AG04449 (cell line): Measurements from ENCODE around the gene NCOA3.

Experiments used
- CTCF ChIA-PET: fragments of 350-600 bp; formaldehyde crosslinking; extraction: SDS; loops from one replicate; lab custom pipeline; 2021; ENCODE audit warnings: antibody characterized with exemption; lab: Yijun Ruan, JAX
- POLR2A ChIA-PET: fragments of 400-600, 350-600 bp; formaldehyde crosslinking; extraction: SDS; loops from one replicate; lab custom pipeline; 2020; ENCODE audit warnings: antibody characterized with exemption, inconsistent platforms; lab: Yijun Ruan, JAX
- DNase-seq: peaks from one replicate; pipeline ENCODE4 v3.0.0-alpha.2; 2010; ENCODE audit warnings: low read depth, low spot score
- H3K4me3 ChIP-seq: 2 replicates; pipeline ENCODE4 v1.5.1; 2011; ENCODE audit warnings: low read depth, mild to moderate bottlenecking, control low read depth, low read length
- CTCF ChIP-seq: IDR thresholded peaks from one replicate; pipeline ENCODE4 v1.5.1; 2011; ENCODE audit warnings: mild to moderate bottlenecking, moderate library complexity, low read length, control low read depth, inconsistent platforms; ENCODE audit not compliant: insufficient read depth; ENCODE audit errors: missing control alignments

The NCOA3 gene

GRCh38 chr20:47704746-47705496 is 203.2 kb downstream of the NCOA3 start:
- H3K4me3 ChIP-seq: no peak overlapping the region
- TF ChIP-seq CTCF: no peak
- DNase-seq: no peak
- ChIA-PET POLR2A (no interaction called here), CTCF (interaction anchor here (0.6 to 2.3 kb wide), 3 partner anchors 12 to 20 kb away, joined by 3 to 7 read pairs (median 3); no protein-coding TSS in a partner anchor)

DNA sequence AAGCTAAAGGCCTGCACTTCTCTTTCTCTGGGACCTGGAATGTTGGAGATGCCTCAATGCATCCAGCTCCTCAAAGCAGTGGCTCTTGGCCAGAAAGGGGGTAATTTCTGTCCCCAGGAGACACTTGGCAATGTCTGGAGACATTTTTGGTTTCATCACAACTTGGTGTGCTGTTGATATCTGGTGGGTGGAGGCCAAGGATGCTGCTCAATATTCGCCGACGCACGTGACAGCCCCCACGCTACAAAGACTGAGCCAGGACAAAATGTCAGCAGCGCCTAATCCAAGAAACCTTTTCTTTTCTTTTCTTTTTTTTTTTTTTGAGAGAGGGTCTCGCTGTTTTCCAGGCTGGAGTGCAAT is 203.8 kb downstream of the NCOA3 start:
- CTCF ChIA-PET: interaction anchor here (2.3 kb wide), 1 partner anchor 19 kb away, joined by 7 read pairs; no protein-coding TSS in a partner anchor

DNA sequence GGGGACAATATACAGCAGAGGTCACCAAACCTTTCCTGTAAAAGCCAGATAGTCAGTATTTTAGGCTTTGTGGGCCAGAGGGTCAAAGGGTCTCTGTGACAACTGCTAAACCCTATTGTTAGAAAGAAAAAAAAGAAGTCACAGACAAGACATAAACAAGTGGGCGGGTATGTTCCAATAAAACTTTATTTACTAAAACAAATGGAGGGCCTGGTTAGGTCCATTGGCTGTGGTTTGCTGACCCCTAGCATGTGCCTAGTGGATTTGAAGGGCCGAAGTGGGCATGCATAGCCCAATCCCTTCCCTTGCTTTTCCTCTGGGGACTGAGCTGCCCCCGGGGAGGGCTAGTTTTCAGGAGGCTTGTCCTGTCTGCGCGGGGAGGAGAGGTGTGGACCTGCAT is 204.7 kb downstream of the NCOA3 start:
- POLR2A ChIA-PET: no interaction called here
- TF ChIP-seq CTCF: no peak
- DNase-seq: no peak
- CTCF ChIA-PET: no interaction called here
- H3K4me3 ChIP-seq: no peak overlapping the region

More for the DNA sequence above, 203.8 kb downstream of the NCOA3 start:
- no peak for TF ChIP-seq CTCF
- POLR2A ChIA-PET: no interaction called here
- no peak for DNase-seq
- H3K4me3 ChIP-seq: no peak overlapping the region
